ENCODE measurements around the gene SPATS2.

Gene SPATS2

DNA sequence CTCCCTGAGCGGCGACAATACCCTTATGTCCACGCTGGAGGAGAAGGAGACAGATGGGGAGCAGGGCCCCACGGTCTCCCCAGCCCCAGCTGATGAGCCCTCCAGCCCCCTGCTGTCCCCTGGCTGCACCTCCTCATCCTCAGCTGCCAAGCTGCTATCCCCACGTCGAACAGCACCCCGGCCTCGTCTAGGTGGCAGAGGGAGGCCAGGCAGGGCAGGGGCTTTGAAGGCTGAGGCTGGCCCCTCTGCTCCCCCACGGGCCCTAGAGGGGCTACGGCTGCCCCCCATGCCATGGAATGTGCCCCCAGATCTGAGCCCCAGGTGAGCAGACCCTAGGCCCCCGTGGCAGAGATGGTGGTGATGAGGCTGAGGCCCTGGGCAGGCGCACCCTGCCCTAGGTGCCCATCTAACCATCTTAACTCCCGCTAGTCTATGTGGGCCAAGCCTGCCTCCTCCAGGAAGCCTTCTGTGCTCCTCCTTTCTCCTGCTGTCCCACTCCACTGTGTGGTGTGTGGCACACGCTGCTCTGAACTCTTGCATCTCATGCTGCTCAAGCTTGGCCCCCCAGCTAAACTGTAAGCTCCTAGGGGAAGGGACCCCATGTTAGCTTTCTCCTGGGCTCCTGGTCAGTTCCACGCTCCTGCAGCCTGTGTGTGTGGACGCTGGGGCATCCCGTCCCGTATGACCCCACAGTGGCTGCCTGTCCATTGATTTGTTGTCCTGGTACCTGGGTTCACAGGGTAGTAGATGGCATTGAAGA is 188.5 kb downstream of the SPATS2 start:
- no peak for DNase-seq (ENCODE audit: low read depth, low spot score)

DNA sequence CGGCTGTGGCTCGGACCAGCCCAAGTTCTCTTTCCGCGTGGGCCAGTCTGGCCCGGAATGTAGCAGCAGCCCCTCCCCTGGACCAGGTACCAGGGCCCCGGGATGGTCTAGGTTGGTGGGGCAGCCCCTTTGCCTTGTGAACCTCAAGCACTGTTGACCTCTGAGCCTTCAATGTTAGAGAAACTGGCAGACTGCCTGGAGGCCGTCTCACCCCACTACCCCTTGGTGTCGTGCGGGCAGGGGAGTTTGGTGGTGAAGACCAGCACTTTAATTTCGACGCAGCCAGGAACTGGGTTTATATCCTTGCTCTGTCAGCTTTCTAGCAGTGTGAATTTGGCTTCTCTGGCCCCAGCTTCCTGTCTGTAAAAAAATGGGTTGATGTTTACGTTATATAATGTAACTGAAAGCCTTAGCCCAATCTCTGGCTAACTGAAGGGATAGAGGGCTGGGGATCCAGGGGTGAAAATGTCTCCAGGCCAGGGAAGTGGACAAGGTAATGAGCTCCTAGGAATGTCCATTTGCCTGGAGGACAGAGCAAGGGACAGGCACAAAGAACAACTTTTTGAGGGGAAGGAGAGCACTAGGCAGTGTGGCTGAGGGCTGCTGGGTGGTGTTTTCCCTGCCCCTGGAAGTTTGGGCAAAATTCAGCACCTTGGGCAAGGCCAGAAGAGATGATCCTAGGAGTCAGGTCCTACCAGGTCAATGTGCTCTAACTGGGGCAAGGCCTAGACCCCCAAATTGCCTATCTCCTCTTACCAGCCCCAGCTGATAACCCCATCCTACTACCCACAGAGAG is 189.3 kb downstream of the SPATS2 start:
- DNase-seq (ENCODE audit: low read depth, low spot score) = no peak

DNA sequence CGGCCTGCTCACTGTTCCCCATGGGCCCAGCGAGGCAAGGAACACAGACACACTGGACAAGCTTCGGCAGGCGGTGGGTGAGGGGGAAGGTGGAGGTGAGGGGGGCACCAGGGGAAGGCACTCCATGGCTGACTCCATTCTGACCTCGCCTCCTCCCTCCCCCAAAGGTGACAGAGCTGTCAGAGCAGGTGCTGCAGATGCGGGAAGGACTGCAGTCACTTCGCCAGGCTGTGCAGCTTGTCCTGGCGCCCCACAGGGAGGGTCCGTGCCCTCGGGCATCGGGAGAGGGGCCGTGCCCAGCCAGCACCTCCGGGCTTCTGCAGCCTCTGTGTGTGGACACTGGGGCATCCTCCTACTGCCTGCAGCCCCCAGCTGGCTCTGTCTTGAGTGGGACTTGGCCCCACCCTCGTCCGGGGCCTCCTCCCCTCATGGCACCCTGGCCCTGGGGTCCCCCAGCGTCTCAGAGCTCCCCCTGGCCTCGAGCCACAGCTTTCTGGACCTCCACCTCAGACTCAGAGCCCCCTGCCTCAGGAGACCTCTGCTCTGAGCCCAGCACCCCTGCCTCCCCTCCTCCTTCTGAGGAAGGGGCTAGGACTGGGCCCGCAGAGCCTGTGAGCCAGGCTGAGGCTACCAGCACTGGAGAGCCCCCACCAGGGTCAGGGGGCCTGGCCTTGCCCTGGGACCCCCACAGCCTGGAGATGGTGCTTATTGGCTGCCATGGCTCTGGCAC is 190.1 kb downstream of the SPATS2 start:
- no peak for DNase-seq (ENCODE audit: low read depth, low spot score)

DNA sequence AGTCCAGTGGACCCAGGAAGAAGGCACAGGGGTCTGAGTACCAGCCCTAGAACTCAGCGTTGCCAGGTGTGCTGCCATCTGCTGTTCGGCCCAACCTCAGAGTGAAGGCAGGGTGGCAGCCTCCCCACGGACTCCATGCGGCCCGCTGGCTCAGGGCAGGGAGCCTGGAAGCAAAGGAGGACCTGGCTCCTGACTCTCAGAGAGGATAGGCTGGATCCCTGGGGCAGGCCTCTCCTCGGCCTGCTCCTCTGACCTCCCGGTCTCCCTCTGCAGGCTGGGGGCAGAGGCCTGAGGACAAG is 190.6 kb downstream of the SPATS2 start:
- no peak for DNase-seq (ENCODE audit: low read depth, low spot score)

DNA sequence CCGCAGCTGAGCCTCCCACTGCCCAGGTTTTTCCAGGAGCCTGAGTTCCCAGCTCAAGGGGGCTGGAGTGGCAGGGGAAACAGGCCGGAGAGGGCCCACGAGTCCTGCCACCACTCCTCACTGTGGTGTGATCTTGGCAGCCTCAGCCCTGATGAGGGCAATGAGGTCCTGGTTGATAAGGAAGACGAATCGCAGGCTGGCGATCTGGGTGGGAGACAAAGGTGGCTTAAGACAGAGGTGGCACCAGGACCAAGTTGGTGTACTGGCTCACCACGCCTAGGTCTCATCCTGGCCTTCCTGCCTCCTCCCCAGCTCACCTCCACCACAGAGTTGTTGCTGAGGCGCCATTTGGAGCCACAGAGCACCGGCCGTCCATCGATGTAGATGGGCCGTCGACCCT is 191.3 kb downstream of the SPATS2 start:
- DNase-seq (ENCODE audit: low read depth, low spot score) = no peak

DNA sequence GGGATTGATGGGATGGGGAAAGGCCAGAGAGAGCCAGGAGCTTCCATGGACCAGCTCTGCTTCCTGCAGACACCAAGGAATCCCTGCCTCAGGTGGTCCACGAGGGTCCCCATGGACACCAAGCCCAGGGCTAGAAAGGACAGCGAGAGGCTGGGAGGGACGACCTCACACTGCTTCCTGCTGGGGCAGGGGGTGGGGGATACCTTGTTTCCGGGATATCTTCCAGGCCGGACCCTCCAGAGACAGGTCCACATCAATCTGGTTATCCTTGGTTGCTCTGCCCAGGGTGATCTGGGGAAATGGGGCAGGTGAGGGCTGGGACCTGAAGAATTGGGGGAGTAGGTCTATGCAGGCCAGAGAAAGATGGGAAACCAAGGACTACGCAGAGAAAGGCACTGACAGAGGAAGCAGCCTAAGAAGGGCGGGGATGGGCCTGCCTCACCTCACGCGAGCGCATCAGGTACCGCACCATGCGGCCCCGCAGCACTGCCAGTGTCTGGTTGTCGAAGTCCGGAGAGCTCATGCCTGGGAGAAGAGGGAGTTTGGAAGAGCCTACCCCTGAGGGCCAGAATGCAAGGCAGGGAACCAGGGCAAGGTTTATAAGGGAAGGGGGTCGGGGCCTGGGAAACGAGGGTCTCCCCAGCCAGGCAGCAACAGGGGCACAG is 191.9 kb downstream of the SPATS2 start:
- DNase-seq (ENCODE audit: low read depth, low spot score) = no peak

DNA sequence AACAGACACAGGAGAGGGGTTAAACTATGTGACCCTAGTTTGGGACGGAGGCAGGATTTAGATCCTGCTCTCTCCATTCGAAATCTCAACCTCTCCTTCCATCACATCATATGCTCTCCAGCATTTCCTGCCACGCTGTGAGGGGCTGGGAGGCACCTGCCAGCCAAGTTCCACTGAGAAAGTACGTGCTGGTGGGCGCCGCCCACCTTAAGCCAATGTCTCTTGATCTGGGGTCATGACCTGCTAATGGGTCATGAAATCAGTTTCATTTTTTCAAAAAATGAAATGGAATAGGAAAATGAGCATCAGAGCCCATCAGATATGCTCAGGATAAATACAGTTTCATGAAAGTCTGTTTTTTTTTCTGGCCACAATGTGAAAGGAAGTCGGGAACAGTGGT is 193.4 kb downstream of the SPATS2 start:
- DNase-seq (ENCODE audit: low read depth, low spot score) = no peak

DNA sequence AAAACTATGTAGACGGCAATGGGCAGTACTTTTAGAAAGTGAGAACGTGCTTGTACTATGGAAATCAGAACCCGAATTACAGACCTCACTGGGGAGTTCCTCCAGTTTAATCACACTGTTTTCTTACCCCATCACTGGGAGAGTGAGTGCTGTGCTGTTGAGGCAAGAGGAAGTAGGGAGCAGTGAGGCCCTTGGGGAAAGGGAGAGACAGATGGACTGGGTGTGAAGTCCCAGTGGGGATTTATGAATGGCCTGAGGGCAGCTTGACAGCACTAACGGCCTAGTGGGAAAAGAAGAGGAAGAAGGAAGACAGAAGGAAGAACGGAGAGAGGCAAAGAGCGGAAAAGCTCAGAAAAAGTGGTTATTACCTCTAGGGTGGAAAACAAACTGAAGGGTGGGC is 195.0 kb downstream of the SPATS2 start:
- DNase-seq (ENCODE audit: low read depth, low spot score) = no peak

DNA sequence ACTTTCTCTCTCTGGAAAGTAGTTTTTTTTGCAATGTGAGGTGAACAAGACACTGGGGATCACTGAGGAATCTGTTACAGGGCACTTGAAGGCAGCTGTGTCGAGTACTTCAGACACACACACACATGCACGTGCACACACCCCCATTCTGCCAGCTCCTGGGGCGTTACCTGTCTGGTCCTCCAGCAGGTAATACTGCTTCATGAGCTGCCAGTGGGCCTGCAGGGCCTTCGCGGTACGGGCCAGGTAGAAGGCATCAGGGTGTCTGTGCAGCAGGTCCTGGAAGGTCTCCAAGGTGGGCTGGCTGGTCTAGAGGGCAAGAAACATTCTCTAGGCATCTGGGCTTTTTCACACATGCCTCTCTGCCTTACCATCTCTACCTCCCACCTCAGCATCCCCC is 195.6 kb downstream of the SPATS2 start:
- no peak for DNase-seq (ENCODE audit: low read depth, low spot score)

DNA sequence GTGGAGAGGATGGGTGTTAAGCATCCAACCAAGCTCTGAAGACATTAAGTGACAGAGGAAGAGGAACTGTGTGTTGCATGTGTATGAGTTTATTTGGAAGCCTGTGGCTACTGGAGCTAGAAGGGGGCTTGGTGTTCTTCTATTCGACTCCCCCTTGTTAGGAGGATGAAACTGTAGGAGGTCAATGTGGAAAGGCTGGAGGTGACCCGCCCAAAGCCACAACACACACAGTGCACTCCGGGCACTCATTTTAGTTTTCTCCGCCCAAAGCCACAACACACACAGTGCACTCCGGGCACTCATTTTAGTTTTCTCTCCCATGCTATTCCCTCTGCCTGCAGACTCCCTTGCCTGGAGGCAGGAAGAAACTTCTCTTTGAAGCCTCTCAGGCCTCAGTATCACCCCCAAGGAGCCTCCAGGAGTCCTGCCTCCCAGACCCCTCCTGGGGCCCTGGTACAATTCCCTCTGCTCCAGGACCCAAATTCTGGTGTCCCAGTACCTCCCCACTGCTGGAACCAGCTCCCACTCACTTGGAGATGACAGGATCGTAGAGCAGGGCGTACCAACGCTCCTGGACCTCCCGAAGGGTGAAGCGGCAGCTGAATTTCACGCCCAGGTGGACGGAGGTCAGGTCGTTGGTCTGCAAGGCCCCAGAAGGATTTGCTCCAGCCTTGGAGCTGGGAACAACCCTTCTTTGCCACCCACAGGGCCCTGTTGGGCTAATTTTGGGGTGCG is 196.9 kb downstream of the SPATS2 start:
- no peak for DNase-seq (ENCODE audit: low read depth, low spot score)

DNA sequence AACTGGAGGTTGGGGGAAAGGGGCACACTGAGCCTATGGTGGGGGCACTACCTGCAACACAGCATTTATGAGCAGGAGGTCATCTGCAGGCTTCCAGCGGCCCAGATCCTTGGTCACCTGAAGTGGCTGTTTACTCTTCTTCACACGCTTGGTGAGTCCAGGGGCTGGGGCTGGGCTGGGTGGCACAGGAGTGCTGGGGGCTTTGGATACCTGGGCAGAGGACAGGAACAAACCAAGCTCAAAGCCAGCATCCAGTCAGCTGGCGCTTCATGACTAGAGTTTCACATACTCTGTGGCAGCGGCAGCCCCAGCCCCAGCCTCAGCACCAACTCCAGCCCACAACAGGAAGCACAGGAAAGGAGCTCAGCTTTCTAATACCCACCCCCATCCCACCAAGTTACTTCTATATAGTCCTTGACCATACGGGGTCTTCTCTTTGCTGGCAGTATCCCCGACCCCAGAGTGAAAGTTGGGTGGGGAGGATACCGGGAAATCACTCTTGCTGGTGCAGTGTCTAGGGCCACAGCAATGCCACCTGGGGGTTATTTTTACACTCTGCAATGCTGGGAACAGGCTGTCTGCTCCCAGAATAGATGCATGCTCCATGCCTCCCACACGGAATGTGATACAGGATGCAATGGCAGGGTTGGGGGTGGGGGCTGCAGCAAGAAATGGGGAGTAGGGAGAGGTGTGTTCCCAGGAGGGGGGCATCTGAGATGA is 197.6 kb downstream of the SPATS2 start:
- no peak for DNase-seq (ENCODE audit: low read depth, low spot score)

DNA sequence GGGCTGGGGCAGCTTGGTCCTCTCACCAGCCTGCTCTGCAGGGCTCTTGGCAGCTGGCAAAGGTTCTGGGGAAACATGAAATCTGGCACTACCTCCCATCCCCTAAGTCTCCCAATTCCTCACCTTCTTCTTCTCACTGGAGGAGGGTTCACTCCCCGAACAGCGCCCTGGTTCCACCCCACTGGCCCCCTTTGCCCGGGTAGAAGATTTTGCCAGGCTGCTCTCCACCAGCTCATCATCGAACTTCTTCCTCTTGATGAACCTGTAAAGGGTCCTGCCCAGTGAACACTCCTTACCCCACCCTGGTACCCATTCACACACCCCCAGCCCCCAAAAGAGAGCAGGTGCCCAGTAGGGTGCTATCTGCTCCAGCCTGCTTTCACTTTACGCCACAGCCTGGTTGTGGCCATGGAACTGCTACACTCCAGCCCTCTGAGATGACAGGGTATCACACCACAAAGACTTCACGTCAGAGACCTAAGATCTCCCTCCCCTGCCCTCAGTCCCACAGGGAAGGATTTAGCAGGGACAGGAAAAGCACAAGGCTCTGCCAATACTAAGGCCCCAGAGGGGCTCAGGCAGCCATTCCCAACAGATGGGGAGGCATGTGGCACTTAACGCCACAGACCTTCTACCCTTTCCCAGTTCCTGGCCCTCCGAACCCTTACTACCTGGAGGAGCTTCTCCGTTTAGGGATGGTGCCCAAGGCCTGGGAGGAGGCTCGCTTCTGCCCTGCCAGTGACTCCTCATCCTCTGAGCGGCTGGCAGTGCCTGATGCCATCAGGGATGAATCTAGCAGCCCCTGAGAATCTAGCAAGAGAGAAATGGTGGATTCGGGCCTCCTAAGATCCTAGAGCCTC is 198.4 kb downstream of the SPATS2 start:
- no peak for DNase-seq (ENCODE audit: low read depth, low spot score)

DNA sequence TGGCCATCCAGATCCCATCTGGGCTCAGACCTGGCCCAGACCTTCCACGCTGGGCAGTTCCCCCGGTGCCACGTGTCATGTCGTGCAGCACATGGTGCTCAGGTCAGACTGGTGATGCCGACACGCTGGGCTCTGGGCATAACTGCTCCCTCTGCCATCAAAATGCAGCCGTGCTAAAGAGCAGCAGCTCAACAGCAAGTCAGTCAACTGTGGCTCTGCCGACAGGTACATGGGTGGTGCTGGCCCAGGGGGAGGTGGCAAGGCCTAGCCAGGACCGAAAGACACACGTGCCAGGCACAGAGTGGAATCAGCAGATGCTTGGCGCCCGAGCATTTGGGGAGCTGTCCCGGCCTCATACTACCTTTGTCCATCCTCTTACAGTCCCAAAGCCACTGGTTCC is 199.1 kb downstream of the SPATS2 start:
- no peak for DNase-seq (ENCODE audit: low read depth, low spot score)

DNA sequence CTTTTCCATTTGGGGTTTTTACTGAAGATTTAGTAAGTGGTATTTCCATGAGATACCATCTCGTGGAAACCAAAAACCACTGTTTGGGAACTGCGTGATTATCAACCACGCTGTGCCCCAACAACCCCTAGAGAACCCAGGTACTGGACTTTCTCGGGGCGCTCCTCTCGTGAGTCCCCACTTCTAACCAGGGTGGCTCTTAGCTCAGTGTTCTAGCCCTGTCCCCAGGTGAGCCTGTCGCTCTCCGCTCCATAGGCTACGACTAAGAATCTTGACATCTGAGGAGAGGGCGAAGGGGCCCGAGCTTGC is 200.0 kb downstream of the SPATS2 start:
- DNase-seq (ENCODE audit: low read depth, low spot score) = no peak

DNA sequence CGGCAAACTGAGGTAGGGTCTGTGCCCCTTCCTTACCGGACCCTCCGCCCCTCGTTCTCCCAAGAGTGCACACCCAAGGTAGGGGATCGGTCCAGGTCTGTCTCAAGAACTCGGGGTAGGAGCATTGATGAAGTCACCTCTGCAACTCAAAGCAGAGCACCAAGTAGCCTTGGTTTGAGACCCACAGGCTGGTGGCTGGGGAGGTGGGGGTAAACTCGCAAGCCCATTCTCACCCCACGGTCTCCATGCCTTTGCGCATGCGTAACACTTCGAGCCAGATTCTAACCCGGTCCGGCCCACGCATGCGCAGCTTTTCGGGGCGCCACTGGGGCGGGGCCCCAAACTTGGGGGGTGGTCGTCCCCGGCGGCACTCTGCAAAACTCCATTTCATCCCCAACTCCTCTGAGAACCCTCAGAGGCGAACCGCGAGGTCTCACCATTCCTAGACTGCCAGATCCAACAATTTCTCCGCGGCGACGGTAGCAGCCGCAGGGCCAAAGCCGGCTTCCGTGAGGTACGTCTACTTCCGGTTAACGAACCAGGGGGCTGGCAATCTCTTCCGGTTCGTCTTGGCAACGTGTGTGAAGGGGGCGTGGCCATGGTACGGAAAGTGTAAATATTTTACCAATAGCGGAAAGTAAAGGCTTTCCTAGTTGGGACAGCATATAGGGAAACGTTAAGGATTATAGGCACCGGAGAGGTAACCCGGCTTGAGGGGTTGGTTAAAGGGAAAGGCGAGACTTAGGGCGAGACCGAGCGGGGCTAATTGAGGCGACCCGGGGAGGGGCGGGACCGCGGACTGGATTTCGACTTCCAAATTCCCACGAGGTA is 200.6 kb downstream of the SPATS2 start, which contains the start of gene MCRS1:
MCRS1 (minus strand) TSS at position 532 of the 831 bp plus-strand sequence. CDS start 1,411 bp downstream, outside the sequence.
- peak; percentile 77 for DNase-seq (ENCODE audit: low read depth, low spot score)

DNA sequence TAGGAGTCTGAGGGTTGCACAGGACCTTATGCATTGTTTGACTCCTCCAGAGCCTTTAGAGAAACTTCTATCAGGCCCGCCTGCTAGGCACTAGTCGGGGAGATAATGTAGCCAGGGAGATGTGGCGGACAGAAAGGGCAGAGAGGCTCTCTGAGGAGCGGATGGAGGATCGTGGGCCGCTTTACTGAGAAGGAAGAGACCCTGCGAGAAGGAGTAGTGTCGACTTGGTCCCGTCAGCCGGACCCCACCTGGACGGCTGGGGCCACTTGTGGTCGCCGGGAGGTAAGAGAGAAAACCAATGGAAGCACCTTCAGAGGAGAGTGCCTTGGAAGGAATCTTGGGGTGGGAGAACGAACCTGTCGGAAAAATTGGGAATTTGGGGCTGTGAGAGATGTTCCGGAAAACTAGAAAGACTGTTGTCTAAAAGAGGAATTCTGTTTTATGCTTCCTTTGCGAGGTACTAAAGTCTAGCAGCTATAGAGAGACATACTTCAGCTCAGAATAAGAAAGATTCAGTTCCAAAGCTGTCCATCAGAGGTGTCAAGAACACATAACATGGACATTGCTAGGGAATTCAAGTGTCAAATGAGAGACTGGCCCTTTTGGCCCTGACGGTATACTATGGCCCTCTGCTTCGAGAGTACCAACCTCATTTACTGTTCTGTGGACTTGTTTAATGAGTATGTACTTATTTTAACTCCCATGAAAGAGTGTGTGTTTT is 201.3 kb downstream of the SPATS2 start:
- no peak for DNase-seq (ENCODE audit: low read depth, low spot score)

Data from activated naive CD8-positive, alpha-beta T cell treated with anti-CD3 and anti-CD28 coated beads, Interleukin-2, amount 50 U/mL, for 16 hours (primary cell).